ENCODE data around the gene GALNT10. TPM values are rescaled to one million over a fixed set of nuclear protein-coding genes. Genes with fewer than 3 reads are reported as not detected.

The GALNT10 gene
- total RNA-seq, 4 donors from 2014 or later = 21.4 to 49.8 (median 44.7) TPM

DNA sequence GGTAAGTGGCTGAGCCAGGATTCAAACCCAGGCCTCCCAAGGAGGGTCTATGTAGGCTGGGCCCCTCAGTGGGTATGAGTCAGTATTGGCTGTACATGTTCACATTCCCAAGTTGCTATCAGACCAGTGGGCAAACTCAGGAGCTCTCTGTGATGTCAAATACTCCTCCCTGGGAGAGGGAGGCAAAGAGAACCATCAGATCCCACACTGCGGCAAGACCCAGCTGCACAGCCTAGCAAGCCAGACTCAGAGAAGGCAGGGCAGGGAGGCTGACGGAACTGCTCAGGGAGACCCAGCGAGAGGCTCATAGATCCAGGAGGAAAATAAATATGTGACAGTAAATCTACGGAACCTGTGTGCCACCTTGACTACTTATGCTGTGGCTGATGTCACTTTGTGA lies 212.7 kb downstream of the GALNT10 start:
- TF ChIP-seq POLR2AphosphoS5 (IDR thresholded peaks at IDR 0.05) = no peak
- no peak for TF ChIP-seq EP300 (IDR thresholded peaks at IDR 0.05)
- no peak for TF ChIP-seq POLR2A (IDR thresholded peaks at IDR 0.05; ENCODE audit: low read depth)
- TF ChIP-seq, protein P1, sequence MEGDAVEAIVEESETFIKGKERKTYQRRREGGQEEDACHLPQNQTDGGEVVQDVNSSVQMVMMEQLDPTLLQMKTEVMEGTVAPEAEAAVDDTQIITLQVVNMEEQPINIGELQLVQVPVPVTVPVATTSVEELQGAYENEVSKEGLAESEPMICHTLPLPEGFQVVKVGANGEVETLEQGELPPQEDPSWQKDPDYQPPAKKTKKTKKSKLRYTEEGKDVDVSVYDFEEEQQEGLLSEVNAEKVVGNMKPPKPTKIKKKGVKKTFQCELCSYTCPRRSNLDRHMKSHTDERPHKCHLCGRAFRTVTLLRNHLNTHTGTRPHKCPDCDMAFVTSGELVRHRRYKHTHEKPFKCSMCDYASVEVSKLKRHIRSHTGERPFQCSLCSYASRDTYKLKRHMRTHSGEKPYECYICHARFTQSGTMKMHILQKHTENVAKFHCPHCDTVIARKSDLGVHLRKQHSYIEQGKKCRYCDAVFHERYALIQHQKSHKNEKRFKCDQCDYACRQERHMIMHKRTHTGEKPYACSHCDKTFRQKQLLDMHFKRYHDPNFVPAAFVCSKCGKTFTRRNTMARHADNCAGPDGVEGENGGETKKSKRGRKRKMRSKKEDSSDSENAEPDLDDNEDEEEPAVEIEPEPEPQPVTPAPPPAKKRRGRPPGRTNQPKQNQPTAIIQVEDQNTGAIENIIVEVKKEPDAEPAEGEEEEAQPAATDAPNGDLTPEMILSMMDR (IDR thresholded peaks at IDR 0.05) = no peak
- Histone ChIP-seq H3K27me3 (no peaks in the 10 kb centered on the region), H3K4me1 (peaks cover 11 to 15% (median 12%) of the 10 kb centered on the region in 4 donors), H3K9me3 (no peaks in the 10 kb centered on the region), H3K4me3 (no peak overlapping the region), H3K27ac (replicated peaks in 1 of 4) (no peak overlapping the region), H3K36me3 (peaks cover 0 to 4% (median 0%) of the 10 kb centered on the region in 4 donors)
- DNase-seq (ENCODE audit: extremely low spot score) = no peak
- intact Hi-C loops (cut with DNase I) = loop anchor here (5.0 to 10.0 kb wide), 2 partner anchors 221 to 428 kb away; no protein-coding TSS in a partner anchor
- WGBS = 90% methylated on average over 4 of the region's 4 CpGs

DNA sequence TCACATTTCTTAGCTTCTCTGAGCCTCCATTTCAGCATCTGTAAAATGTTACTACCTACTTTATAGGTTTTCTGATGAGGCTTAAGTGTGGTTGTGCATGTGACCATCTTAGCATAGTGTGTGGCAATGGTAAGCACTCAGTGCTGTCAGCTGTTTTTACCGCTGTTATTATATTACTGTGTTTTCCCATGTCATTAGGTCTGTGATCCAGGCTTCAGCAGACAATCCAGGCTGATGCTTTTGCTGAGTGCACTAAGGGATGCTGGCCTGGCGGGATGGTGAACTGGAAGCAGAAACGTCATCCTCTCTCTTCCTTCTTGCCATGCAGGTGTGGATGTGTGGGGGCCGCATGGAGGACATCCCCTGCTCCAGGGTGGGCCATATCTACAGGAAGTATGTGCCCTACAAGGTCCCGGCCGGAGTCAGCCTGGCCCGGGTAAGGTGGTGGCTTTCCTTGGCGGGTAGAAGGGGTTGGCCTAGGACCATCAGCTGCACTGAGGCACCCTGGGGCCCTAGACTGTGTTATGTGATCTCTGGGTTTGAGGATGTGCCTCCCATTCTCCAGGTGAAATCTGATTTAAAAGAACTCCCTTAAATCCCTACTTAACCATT lies 213.3 kb downstream of the GALNT10 start:
- peaks cover 0 to 6% (median 0%) of the 10 kb centered on the region in 4 donors for H3K36me3 ChIP-seq
- no peaks in the 10 kb centered on the region for H3K9me3 ChIP-seq
- no peak overlapping the region for H3K4me3 ChIP-seq
- DNase-seq (ENCODE audit: extremely low spot score) = no peak
- peaks cover 11 to 15% (median 12%) of the 10 kb centered on the region in 4 donors for H3K4me1 ChIP-seq
- H3K27ac ChIP-seq (replicated peaks in 1 of 4) = no peak overlapping the region
- 92% methylated on average over 7 of the region's 8 CpGs for WGBS
- TF ChIP-seq, protein P1 (IDR thresholded peaks at IDR 0.05) = no peak
- TF ChIP-seq POLR2AphosphoS5 (IDR thresholded peaks at IDR 0.05) (no peak), POLR2A (IDR thresholded peaks at IDR 0.05; ENCODE audit: low read depth) (no peak)
- no peaks in the 10 kb centered on the region for H3K27me3 ChIP-seq
- intact Hi-C loops (cut with DNase I) = loop anchor here (2.0 to 10.0 kb wide), 3 partner anchors 222 to 429 kb away; no protein-coding TSS in a partner anchor

DNA sequence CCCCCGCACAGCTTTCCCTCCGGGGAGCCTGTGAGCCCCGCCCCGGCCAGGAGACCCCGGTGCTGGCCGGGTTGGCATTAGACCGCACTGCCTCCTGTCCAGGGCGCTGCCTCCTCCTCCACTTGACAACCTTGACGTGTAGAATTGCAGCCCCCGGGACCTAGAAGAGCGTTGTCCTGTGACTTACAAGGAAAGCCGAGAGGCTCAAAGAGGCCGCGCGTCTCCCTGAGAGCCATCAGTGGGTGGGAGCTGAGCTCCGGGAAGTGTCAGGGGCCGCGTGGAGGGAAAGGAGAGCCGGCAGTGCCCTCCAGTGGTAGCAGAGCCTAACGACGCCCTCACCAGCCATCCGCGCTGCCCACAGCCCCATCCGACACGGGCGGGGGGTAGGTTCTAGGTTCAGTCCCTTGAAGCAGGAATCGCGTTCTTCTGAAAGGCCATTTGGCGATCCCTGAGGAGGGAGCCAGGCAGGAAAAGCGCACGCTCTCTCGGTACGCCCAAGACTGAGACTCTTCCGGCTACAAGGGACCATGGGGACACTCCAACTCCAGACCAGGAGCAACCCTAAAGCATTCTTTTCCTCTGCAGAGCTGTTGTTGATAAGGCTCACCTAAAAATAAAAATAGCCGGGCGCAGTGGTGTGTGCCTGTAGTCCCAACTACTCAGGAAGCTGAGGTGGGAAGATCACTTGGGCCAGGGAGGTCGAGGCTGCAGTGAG lies 214.7 kb downstream of the GALNT10 start:
- Histone ChIP-seq H3K4me1 (peaks cover 11 to 15% (median 12%) of the 10 kb centered on the region in 4 donors), H3K4me3 (peak overlapping the region; percentile 42 to 54 (median 46)), H3K9me3 (no peaks in the 10 kb centered on the region), H3K27ac (replicated peaks in 1 of 4) (no peak overlapping the region), H3K27me3 (no peaks in the 10 kb centered on the region), H3K36me3 (peaks cover under 1 to 16% (median 2%) of the 10 kb centered on the region in 4 donors)
- TF ChIP-seq EP300 (IDR thresholded peaks at IDR 0.05) (no peak), POLR2A (IDR thresholded peaks at IDR 0.05; ENCODE audit: low read depth) (no peak), POLR2AphosphoS5 (IDR thresholded peaks at IDR 0.05) (peak in 1 of 2 donors; percentile 48)
- TF ChIP-seq, protein P1 (IDR thresholded peaks at IDR 0.05) = peak; percentile 81 to 95 (median 88)
- WGBS = 10% methylated on average over 31 of the region's 37 CpGs
- DNase-seq (ENCODE audit: extremely low spot score) = no peak
- intact Hi-C loops (cut with DNase I) = loop anchor here (2.0 to 10.0 kb wide), 2 partner anchors 332 to 430 kb away; no protein-coding TSS in a partner anchor

DNA sequence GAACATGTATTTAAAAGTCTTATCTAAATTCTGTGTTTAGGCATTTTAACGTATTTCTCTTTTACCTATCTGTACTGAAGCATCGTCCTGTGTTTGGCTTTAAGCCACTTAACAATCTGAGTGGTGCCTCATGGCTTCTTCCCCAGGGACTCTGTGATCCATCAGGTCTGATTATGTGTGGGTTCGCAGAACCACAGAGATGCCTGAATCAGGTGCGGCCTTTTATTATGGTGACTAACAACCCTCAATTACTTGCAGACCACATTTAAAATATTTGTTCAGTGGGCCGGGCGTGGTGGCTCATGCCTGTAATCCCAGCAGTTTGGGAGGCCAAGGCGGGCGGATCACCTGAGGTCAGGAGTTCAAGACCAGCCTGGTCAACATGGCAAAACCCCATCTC lies 215.7 kb downstream of the GALNT10 start:
- Histone ChIP-seq H3K4me3 (no peak overlapping the region), H3K27me3 (no peaks in the 10 kb centered on the region), H3K36me3 (peaks cover 7 to 24% (median 12%) of the 10 kb centered on the region in 4 donors), H3K4me1 (peaks cover 11 to 15% (median 12%) of the 10 kb centered on the region in 4 donors), H3K9me3 (no peaks in the 10 kb centered on the region), H3K27ac (replicated peaks in 1 of 4) (no peak overlapping the region)
- TF ChIP-seq POLR2AphosphoS5 (IDR thresholded peaks at IDR 0.05) (no peak), POLR2A (IDR thresholded peaks at IDR 0.05; ENCODE audit: low read depth) (no peak), EP300 (IDR thresholded peaks at IDR 0.05) (no peak)
- TF ChIP-seq, protein P1 (IDR thresholded peaks at IDR 0.05) = no peak
- intact Hi-C loops (cut with DNase I) = loop anchor here (10.0 kb wide), 1 partner anchor 431 kb away; no protein-coding TSS in a partner anchor
- WGBS = 95% methylated on average over 8 of the region's 8 CpGs
- DNase-seq (ENCODE audit: extremely low spot score) = no peak

All from esophagus muscularis mucosa (tissue), 4 donors.